Immature natural killer cell (primary cell): ENCODE results near the gene ABAT. TPM values are rescaled to one million over a fixed set of nuclear protein-coding genes. Genes with fewer than 3 reads are reported as not detected.
A peak's percentile ranks its signal among the peaks of the same experiment; 100 is the strongest.

Source experiments
- DNase-seq, 3 donors: peaks; one replicate each; pipeline ENCODE4 v3.0.0; 2022; ENCODE audit warnings: mixed read lengths in 1 of 3
- H3K27ac Mint-ChIP-seq, 6 donors: one replicate each; pipeline ENCODE4 v1.8.0; 2020; ENCODE audit warnings: mixed read lengths in 6 of 6, mild to moderate bottlenecking in 5 of 6, inconsistent platforms in 4 of 6, moderate library complexity in 3 of 6
- H3K27me3 Mint-ChIP-seq, 3 donors: one replicate each; pipeline ENCODE4 v1.8.0; 2020 to 2021; ENCODE audit warnings: low read depth in 3 of 3, mild to moderate bottlenecking in 3 of 3, mixed read lengths in 3 of 3, moderate library complexity in 3 of 3, inconsistent platforms in 1 of 3
- H3K36me3 Mint-ChIP-seq, 3 donors: one replicate each; pipeline ENCODE4 v1.8.0; 2020; ENCODE audit warnings: mixed read lengths in 3 of 3, inconsistent platforms in 2 of 3, mild to moderate bottlenecking in 2 of 3
- H3K4me1 Mint-ChIP-seq, 2 donors: one replicate each; pipeline ENCODE4 v1.8.0; 2020; ENCODE audit warnings: inconsistent platforms in 2 of 2, mild to moderate bottlenecking in 2 of 2, mixed read lengths in 2 of 2, moderate library complexity in 1 of 2
- H3K4me3 Mint-ChIP-seq, 5 donors: one replicate each; pipeline ENCODE4 v1.8.0; 2020; ENCODE audit warnings: mild to moderate bottlenecking in 5 of 5, mixed read lengths in 5 of 5, inconsistent platforms in 3 of 5, moderate library complexity in 3 of 5
- H3K9me3 Mint-ChIP-seq, 6 donors: one replicate each; pipeline ENCODE4 v1.8.0; 2020; ENCODE audit warnings: mild to moderate bottlenecking in 6 of 6, mixed read lengths in 6 of 6, inconsistent platforms in 4 of 6, moderate library complexity in 3 of 6
- polyA plus RNA-seq, 3 donors: library from polyadenylated mRNA; unstranded; fragments of 300-500 nt; fragmentation: Illumina TruSeq; gene quantifications; one replicate each; pipeline ENCODE4 v1.2.3, GENCODE V29; 2021

Gene ABAT
- polyA plus RNA-seq, 3 donors from 2014 or later, result 1.9 to 5.4 TPM; not detected in 1

DNA sequence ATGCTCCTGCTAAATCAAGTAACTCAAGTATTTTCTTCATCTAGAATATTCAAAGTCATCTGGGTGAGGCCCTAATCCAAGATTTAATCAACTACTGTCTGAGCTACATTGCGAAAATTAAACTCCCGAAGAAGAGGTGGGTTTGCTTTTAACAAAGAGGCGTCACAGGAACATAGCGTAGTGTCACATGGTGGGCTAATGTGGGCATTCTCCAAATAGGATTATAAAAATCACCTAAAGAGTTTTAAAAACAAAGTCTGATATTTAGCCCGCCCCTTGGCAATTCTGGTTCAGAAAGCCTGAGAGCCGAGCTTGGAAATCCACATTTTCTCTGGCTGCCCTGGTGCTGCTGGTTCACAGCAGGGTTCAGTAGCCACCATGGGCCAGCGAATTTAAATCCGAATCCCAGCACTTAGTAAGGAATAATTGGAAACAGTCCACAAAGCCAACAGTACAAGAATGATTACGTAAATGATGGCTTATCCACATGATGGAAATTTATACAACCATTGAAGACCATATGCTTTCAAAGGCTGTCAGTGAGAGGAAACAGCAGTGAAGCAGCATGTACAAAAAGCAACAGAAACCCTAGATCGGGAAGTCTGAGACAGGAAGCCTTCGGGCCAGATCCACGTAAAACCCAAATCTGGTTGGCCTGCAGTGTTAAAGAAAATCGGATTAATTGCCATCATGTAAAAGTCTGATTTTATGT lies 132.0 kb downstream of the ABAT start:
- no peak overlapping the region for H3K4me3 Mint-ChIP-seq

DNA sequence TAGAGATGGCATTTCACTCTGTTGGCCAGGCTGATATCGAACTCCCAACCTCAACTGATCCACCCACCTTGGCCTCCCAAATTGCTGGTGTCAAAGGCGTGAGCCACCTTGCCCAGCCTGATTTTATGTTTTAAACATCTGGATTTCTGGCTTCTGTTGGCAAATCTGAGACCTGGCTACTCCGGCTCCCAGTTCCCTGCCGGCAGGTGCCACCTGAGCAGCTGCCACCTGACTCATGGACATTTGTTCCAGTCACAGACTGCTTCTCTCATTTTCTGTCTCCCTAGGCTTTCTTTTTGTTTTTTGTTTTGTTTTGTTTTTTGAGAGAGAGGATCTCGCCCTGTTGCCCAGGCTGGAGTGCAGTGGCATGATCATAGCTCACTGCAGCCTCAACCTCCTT lies 132.8 kb downstream of the ABAT start:
- H3K4me3 Mint-ChIP-seq, result no peak overlapping the region
- DNase-seq, result no peak
- H3K27ac Mint-ChIP-seq, result no peak overlapping the region
- H3K4me1 Mint-ChIP-seq, result no peaks in the 10 kb centered on the region
- H3K9me3 Mint-ChIP-seq, result no peaks in the 10 kb centered on the region
- H3K27me3 Mint-ChIP-seq, result peaks cover 0 to 2% (median 2%) of the 10 kb centered on the region in 3 donors
- peaks cover 25 to 57% (median 39%) of the 10 kb centered on the region in 3 donors for H3K36me3 Mint-ChIP-seq

More for the DNA sequence above, 132.0 kb downstream of the ABAT start:
- peaks cover 0 to 2% (median 2%) of the 10 kb centered on the region in 3 donors for H3K27me3 Mint-ChIP-seq
- H3K27ac Mint-ChIP-seq, result peak overlapping the region in 1 of 6 donors; percentile 36
- H3K36me3 Mint-ChIP-seq, result peaks cover 22 to 57% (median 35%) of the 10 kb centered on the region in 3 donors
- H3K9me3 Mint-ChIP-seq, result no peaks in the 10 kb centered on the region
- no peak for DNase-seq
- no peaks in the 10 kb centered on the region for H3K4me1 Mint-ChIP-seq

DNA sequence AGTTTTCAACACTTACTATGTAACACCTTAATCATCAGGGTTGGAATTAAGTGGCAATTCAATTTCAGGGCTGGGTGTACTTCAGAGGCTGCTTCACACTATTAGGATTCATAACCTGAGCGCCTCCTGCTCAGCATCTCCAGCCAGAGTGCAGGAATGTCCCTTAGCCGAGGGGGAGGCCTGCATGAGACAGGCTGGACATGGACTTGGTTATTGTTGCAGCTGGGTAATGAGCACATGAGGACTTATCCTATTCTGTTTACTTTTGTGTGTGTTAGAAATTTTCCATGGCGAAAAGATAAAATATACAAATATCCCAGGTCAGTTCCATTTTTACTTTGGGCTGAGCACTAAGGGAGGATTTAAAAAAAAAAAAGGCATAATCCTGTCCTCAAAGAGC lies 133.6 kb downstream of the ABAT start:
- Mint-ChIP-seq H3K27ac (no peak overlapping the region), H3K27me3 (peaks cover 0 to 2% (median 2%) of the 10 kb centered on the region in 3 donors), H3K4me3 (no peak overlapping the region), H3K36me3 (peaks cover 26 to 56% (median 42%) of the 10 kb centered on the region in 3 donors), H3K9me3 (no peaks in the 10 kb centered on the region), H3K4me1 (no peaks in the 10 kb centered on the region)
- DNase-seq, result no peak

DNA sequence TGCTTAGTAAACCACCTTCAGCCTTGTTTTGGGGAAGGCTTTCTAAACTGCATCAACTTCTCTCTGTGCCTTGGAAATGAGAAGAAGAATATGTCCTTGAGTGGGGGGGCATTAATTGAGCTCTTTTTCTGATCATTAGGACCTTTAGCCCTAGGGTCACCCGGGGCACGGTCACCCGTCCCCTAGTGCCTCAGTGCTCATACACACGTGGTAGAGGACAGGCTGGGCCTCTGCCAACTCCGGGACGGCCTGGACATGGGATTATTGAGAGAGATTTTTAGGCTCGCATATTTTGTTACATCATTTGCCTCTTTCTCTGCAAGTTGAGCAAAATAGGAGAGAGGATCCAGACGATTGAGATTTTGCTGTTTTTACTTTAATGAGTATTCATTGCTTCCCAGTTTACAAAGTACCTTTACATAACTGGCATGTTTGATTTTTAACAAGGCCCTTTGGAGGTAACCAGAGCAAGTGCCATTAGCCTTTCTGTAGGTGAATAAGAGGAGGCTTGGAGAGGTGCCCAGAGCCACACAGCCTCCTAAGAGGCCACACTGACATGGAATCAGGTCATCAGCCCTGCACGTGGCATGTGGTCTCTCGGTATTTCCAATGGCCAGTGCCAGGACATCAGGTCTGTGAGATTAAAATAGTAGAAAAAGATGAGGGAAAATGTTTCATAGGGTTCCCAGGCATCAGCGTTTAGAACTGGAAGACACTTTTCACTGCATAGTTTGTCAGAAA lies 134.4 kb downstream of the ABAT start:
- H3K27ac Mint-ChIP-seq, result no peak overlapping the region
- H3K4me3 Mint-ChIP-seq, result no peak overlapping the region
- H3K27me3 Mint-ChIP-seq, result peaks cover 0 to 2% (median 2%) of the 10 kb centered on the region in 3 donors
- peaks cover 22 to 58% (median 43%) of the 10 kb centered on the region in 3 donors for H3K36me3 Mint-ChIP-seq
- no peaks in the 10 kb centered on the region for H3K9me3 Mint-ChIP-seq
- DNase-seq, result no peak
- H3K4me1 Mint-ChIP-seq, result no peaks in the 10 kb centered on the region

- no peak for DNase-seq
- Mint-ChIP-seq H3K36me3 (peaks cover 35 to 62% (median 45%) of the 10 kb centered on the region in 3 donors), H3K4me1 (peaks cover 5 to 6% of the 10 kb centered on the region in 2 donors), H3K27me3 (peaks cover under 1 to 2% (median 2%) of the 10 kb centered on the region in 3 donors), H3K4me3 (no peak overlapping the region), H3K27ac (no peak overlapping the region), H3K9me3 (no peaks in the 10 kb centered on the region)
Observed at GRCh38 chr16:8812162-8812843, 137.9 kb downstream of the ABAT start.

DNA sequence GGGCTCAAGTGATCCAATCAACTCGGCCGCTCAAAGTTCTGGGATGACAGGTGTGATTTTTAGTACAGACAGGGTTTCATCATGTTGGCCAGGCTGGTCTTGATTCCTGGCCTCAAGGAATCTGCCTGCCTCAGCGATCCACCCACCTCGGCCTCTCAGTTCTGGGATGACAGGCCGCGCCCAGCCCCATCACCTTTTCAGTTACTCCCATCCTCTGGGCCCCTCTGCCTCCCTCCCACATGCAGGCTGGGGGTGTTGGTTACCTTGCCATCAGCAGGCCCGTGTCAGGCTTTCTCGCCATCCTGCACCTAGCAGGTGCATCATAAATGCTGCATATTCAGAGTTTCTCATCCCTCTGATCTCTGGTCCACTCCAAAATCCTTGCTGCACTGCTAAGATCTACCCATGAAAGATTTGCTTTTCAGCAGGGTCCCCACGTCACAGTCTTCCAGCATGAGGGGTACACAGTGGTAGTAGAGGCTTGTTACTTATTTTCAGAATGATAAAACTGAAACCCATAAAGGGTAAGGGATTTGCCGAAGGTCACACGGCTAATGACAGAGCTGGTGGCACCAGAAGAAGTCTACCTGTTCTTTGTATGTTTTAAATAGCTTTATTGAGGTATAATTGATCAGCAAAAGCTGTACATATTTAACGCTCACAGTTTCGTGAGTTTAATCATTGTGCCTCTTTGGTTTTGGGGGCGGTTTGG lies 139.8 kb downstream of the ABAT start:
- Mint-ChIP-seq H3K36me3 (peaks cover 35 to 57% (median 38%) of the 10 kb centered on the region in 3 donors), H3K27ac (no peak overlapping the region), H3K9me3 (no peaks in the 10 kb centered on the region), H3K27me3 (peaks cover 0 to 2% (median 0%) of the 10 kb centered on the region in 3 donors), H3K4me1 (peaks cover 5 to 15% of the 10 kb centered on the region in 2 donors), H3K4me3 (no peak overlapping the region)
- DNase-seq, result no peak

DNA sequence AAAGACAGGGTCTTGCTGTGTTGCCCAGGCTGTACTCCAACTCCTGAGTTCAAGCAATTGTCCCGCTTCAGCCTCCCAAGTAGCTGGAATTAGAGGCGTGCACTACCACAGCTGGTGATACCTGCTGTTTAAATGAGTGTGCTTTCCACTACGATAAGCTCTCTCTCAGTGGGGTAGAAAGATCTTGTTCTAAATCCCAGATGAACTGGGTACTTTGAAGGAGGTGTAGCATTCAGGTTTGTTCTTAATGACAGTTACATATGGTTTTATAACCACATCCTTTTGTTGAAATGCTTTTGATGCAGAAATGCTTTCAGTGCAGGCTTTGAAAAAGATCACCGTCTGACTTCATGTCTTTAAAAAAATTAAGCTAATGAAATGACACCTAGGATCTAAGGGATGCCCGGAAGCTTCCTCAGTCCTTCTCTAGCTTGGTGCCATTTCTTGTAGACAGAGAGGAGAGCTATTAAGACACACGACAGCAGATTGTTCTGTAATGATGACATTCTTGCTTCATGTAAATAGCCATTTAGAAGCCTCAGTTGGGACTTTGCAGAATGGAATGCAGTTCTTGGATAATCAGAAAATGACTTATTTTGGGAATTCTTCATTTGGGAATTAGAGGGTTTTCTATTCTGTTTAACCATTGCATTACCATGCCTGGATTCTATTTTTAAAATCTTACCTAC lies 142.7 kb downstream of the ABAT start:
- no peaks in the 10 kb centered on the region for H3K9me3 Mint-ChIP-seq
- no peak overlapping the region for H3K4me3 Mint-ChIP-seq
- H3K36me3 Mint-ChIP-seq, result peaks cover 24 to 50% (median 28%) of the 10 kb centered on the region in 3 donors
- H3K27me3 Mint-ChIP-seq, result peaks cover 0 to 2% (median 1%) of the 10 kb centered on the region in 3 donors
- peak overlapping the region in 4 of 6 donors; percentile 2 to 68 (median 31) for H3K27ac Mint-ChIP-seq
- H3K4me1 Mint-ChIP-seq, result peaks cover 5 to 19% of the 10 kb centered on the region in 2 donors
- DNase-seq, result no peak

GRCh38 chr16:8818504-8819270 lies 144.3 kb downstream of the ABAT start:
- no peak for DNase-seq
- Mint-ChIP-seq H3K4me3 (no peak overlapping the region), H3K4me1 (peaks cover 5 to 28% of the 10 kb centered on the region in 2 donors), H3K36me3 (peaks cover 19 to 42% (median 19%) of the 10 kb centered on the region in 3 donors), H3K9me3 (no peaks in the 10 kb centered on the region), H3K27ac (peak overlapping the region in 3 of 6 donors; percentile 21 to 57 (median 35)), H3K27me3 (peaks cover 0 to 2% (median 1%) of the 10 kb centered on the region in 3 donors)

DNA sequence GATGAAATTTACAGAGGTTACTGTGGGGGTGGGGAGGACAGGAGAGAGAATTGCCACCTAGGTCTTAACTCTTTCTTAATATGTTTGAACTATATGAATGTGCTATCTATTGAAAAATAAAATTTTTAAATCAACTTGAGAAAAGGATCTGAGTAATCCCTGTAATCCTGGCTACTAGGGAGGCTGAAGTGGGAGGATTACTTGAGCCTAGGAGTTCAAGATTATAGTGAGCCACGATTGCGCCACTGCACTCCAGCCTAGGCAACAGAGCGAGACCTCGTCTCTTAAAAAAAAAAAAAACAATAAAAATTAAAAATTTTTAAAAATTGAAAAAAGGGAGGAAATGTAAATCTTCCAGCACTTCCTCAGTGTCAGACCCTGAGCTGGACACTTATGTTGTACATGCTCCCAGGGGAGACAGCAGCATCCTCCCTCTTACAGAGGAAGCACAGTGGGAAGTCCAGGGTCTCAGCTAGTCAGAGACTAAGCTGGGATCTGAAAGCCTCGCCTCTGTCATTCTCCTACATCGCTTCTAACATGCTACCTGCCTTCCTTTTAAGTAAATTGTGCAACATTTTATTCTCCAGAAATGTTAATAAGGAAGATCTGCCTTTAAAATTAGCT lies 145.1 kb downstream of the ABAT start:
- Mint-ChIP-seq H3K27ac (peak overlapping the region in 3 of 6 donors; percentile 0 to 57 (median 21)), H3K36me3 (peaks cover 19 to 38% (median 20%) of the 10 kb centered on the region in 3 donors), H3K4me3 (no peak overlapping the region), H3K4me1 (peaks cover 5 to 28% of the 10 kb centered on the region in 2 donors), H3K9me3 (no peaks in the 10 kb centered on the region), H3K27me3 (peaks cover 0 to 2% (median 1%) of the 10 kb centered on the region in 3 donors)
- no peak for DNase-seq

DNA sequence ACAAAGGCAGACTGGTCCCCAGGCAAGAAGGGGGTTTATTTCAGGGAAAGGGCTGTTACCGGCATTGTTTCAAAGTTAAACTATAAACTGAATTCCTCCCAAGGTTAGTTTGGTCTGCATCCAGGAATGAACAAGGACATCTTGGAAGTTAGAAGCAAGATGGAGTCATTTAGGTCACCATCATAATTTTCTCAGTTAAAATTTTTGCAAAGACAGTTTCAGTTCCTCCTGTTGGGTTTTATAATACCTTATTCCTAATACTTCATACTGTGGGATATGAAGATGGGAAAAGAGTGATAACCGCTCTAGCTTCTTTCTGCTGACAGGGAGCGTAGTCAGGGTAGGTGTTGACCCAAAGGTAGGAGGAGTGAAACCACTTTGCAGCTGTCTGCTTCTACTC lies 148.0 kb downstream of the ABAT start:
- peaks cover 0 to 1% (median 0%) of the 10 kb centered on the region in 3 donors for H3K27me3 Mint-ChIP-seq
- DNase-seq, result no peak
- peaks cover 0 to 21% of the 10 kb centered on the region in 2 donors for H3K4me1 Mint-ChIP-seq
- no peak overlapping the region for H3K4me3 Mint-ChIP-seq
- peak overlapping the region in 2 of 6 donors; percentile 25 to 31 for H3K27ac Mint-ChIP-seq
- peaks cover 5 to 22% (median 9%) of the 10 kb centered on the region in 3 donors for H3K36me3 Mint-ChIP-seq
- no peaks in the 10 kb centered on the region for H3K9me3 Mint-ChIP-seq

GRCh38 chr16:8826278-8826879 lies 152.0 kb downstream of the ABAT start:
- peak overlapping the region in 1 of 6 donors; percentile 6 for H3K27ac Mint-ChIP-seq
- no peak overlapping the region for H3K4me3 Mint-ChIP-seq
- DNase-seq, result no peak
- no peaks in the 10 kb centered on the region for H3K9me3 Mint-ChIP-seq
- H3K36me3 Mint-ChIP-seq, result peaks cover 10 to 26% (median 18%) of the 10 kb centered on the region in 3 donors
- H3K4me1 Mint-ChIP-seq, result peaks cover 2 to 13% of the 10 kb centered on the region in 2 donors
- peaks cover 0 to 1% (median 0%) of the 10 kb centered on the region in 3 donors for H3K27me3 Mint-ChIP-seq
